Measurements from ENCODE around the gene SCYGR6. TPM values are rescaled to one million over a fixed set of nuclear protein-coding genes. Genes with fewer than 3 reads are reported as not detected.

Gene SCYGR6
- total and polyA plus RNA-seq, 4 donors, result not detected

GRCh38 chr2:227716501-227716900 is 8.1 kb downstream of the SCYGR6 start:
- Histone ChIP-seq H3K9ac (ENCODE audit: low read depth in 1 of 2, low read length in 2 of 2) (peak overlapping the region in 1 of 2 donors; percentile 27), H3K27me3 (ENCODE audit: control insufficient read depth in 4 of 4, insufficient read depth in 4 of 4, low read length in 3 of 4) (no peaks in the 10 kb centered on the region), H3K9me3 (ENCODE audit: control insufficient read depth in 4 of 4, low read length in 3 of 4) (no peaks in the 10 kb centered on the region), H3K4me3 (ENCODE audit: low read depth in 1 of 3, low read length in 3 of 3) (peak overlapping the region in 2 of 3 donors; percentile 0 to 42), H3K4me1 (ENCODE audit: control insufficient read depth in 4 of 4, insufficient read depth in 4 of 4, low read length in 3 of 4) (peaks cover 6 to 22% (median 7%) of the 10 kb centered on the region in 4 donors), H3K36me3 (ENCODE audit: control insufficient read depth in 4 of 4, insufficient read depth in 3 of 4, low read depth in 1 of 4, low read length in 3 of 4) (peaks cover 0 to 2% (median 0%) of the 10 kb centered on the region in 4 donors), H3K27ac (ENCODE audit: low read depth in 1 of 2, low read length in 2 of 2) (peak overlapping the region in 1 of 2 donors; percentile 95)
- TF ChIP-seq SP1 (IDR thresholded peaks at IDR 0.05) (no peak), ATF3 (IDR thresholded peaks at IDR 0.05) (no peak), MAX (IDR thresholded peaks at IDR 0.05) (no peak), CTCF (IDR thresholded peaks at IDR 0.05; ENCODE audit: low read depth, low read length, missing input control) (no peak), HNF4G (IDR thresholded peaks at IDR 0.05) (no peak), FOXA2 (IDR thresholded peaks at IDR 0.05) (no peak)
- WGBS, result 98% methylated on average over 2 of the region's 2 CpGs
- no peak for DNase-seq (ENCODE audit: low spot score)

- no peak overlapping the region for H3K4me3 ChIP-seq (ENCODE audit: low read depth in 1 of 3, low read length in 3 of 3)
- H3K27me3 ChIP-seq (ENCODE audit: control insufficient read depth in 4 of 4, insufficient read depth in 4 of 4, low read length in 3 of 4), result no peaks in the 10 kb centered on the region
- no peak overlapping the region for H3K9ac ChIP-seq (ENCODE audit: low read depth in 1 of 2, low read length in 2 of 2)
- H3K27ac ChIP-seq (ENCODE audit: low read depth in 1 of 2, low read length in 2 of 2), result no peak overlapping the region
- peaks cover 0 to 2% (median 0%) of the 10 kb centered on the region in 4 donors for H3K36me3 ChIP-seq (ENCODE audit: control insufficient read depth in 4 of 4, insufficient read depth in 3 of 4, low read depth in 1 of 4, low read length in 3 of 4)
- no peak for DNase-seq (ENCODE audit: low spot score)
- 100% methylated on average over 1 of the region's 1 CpG for WGBS
- H3K9me3 ChIP-seq (ENCODE audit: control insufficient read depth in 4 of 4, low read length in 3 of 4), result no peaks in the 10 kb centered on the region
- peaks cover 3 to 21% (median 6%) of the 10 kb centered on the region in 4 donors for H3K4me1 ChIP-seq (ENCODE audit: control insufficient read depth in 4 of 4, insufficient read depth in 4 of 4, low read length in 3 of 4)
- TF ChIP-seq YY1 (IDR thresholded peaks at IDR 0.05) (no peak), RAD21 (IDR thresholded peaks at IDR 0.05) (no peak), TAF1 (conservative IDR thresholded peaks at IDR 0.05) (no peak), FOXA2 (IDR thresholded peaks at IDR 0.05) (no peak), EGR1 (IDR thresholded peaks at IDR 0.05; ENCODE audit: low read depth in 2 of 2) (no peak), CTCF (IDR thresholded peaks at IDR 0.05; ENCODE audit: low read depth, low read length, missing input control) (no peak), FOXA1 (IDR thresholded peaks at IDR 0.05) (no peak), RXRA (IDR thresholded peaks at IDR 0.05) (no peak), REST (IDR thresholded peaks at IDR 0.05) (no peak)
Observed at GRCh38 chr2:227713291-227713690, 11.3 kb downstream of the SCYGR6 start.
